HG02981 (cell line): ENCODE measurements around the gene GPHN.
"Not testable (repeated sequence)": the region's sequence is repeated elsewhere in the genome, so short reads cannot be mapped to it uniquely, and the experiment has no call there.

Experiments used
- ATAC-seq: cut with Tn5 transposase; IDR thresholded peaks from one replicate; pipeline ENCODE4 v1.9.1; 2021; ENCODE audit warnings: mild to moderate bottlenecking, moderate library complexity; ENCODE audit not compliant: unreplicated experiment

The GPHN gene

DNA sequence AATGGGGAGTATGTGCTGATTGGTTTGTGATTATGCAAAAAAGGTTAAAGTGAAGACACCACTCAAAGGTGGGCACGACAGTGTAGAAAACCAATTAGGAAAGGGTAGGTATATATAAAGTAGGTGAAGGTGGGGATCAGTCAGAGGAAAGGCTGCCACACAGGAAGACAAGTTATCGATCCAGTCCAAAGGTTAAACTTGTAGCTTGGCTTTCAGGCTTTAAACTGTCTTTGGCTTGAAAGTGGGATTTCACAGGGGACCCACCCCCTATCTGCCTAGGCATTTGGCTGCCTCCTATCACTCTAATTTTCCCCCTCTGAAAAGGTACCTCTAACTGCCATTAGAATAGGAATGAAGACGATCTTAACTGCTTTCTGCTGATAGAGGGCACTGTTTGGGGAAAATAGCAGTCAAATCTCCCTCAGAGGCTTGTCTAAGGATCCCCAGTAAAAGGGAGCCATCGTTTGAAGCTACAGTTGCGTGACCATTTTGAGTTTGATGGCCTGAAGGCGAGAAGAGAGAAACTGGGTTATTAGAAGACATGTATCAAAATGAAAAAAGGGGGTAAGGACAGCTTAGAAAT lies 250.2 kb downstream of the GPHN start:
- ATAC-seq, result no peak

DNA sequence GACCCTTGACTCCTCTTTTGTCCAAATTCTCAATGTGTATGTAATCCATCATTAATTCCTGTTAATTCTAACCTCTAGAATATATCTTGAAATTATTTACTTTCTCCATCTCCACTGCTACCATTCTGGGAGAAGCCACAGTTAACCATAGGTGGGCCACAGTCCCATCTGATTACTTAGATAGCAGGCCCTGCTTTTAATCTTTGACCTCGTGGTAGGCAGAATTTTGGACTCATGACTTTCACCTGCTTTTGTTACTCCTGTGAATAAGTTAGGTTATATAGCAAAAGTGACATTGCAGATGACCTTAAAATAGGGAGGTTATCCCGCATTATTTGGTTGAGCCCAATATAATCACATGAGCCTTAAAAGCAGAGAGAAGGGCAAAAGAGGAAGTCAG lies 264.2 kb downstream of the GPHN start:
- no peak for ATAC-seq

DNA sequence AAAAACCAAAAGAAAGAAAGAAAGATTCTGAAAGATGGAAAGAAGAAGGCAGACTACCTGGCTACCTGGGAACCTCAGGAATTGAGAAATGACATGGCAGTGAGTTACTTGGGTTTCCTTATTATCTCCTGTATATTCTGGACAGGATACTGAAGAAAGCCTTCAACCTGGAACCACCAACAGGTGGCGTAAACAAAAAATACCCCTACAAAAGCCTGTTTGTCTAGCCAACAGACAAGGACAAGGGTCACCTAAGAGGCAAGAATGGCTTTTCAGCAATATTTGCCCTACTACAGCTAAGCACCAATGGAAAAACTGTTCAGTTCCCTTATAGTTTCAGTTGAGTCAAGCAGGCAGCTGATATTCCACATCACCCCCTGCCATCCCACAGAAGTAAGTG lies 274.9 kb downstream of the GPHN start:
- ATAC-seq, result no peak

DNA sequence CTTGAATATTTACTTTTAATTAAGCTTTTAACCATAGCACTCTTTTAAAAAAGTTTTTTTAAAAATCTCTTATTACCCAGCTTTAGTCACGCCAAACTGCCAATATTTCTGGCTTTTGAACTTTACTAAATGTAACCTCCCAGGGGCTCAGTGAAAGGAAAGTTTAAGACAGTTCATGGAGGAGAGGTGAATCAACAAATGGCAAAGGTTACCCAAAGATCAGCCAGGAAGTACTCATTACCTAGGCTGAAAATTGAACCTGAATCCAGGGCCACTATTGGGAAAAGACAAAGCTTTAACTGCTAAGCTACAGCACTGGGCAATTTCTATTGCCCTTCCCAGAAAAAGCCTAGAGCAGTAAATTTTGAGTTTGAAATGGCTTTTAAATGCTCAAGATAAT lies 282.2 kb downstream of the GPHN start:
- ATAC-seq, result no peak

DNA sequence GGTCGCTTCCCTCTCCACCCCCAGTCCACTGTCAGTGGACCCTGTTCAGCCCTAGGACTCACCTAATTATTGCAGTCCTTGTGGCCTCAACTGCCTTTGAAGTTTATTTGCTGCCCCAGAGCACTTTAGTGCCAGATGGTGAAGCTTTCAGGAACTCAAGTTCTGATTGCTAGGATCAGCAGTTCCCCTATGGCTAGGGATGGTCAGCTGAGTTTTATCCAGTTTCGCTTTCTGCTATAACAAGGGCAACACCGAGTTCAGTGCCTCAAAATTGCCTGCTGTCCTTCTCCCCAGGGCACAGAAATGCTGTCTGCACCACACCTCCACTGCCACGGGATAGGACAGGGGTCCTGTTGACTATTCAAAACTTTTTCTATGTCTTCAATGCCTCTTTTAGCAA lies 295.0 kb downstream of the GPHN start:
- no peak for ATAC-seq

DNA sequence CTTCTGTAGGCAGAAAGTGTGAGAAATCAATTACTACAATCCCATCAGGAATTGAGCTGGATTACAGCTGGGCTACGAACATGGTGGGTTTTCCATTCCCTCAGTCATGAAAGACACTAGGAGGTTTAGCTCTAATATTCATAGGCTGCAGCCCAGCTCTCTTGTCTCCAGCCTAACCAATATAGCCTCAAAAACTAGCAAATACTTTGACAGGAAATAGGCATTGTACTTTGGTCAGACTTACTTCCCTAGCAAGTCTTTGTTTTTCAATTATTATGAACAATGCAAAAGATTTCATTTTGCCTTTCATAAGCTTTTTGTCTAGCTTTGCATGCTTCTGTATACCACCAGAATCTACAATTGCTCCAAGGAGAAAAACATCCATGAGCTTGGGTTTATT lies 296.2 kb downstream of the GPHN start:
- no peak for ATAC-seq

DNA sequence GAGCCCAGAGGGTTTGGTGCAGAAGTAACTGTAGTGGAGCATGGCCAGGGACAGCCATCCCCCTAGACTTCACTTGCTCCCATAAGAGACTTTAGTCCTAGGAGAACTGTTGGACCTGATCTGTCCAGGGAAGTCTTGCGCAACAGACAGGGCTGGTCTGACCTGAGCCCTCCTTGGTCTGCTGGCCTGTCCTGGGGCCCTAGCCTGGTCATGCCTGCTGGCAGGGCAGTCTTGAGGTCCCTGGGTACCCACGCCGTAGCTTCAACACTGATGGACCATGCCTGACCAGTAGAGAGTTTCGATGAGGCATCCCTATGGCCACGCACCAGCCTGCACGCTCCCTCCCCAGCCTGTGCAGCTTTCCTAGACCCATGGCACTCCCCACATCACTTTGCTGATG lies 305.7 kb downstream of the GPHN start:
- no peak for ATAC-seq

DNA sequence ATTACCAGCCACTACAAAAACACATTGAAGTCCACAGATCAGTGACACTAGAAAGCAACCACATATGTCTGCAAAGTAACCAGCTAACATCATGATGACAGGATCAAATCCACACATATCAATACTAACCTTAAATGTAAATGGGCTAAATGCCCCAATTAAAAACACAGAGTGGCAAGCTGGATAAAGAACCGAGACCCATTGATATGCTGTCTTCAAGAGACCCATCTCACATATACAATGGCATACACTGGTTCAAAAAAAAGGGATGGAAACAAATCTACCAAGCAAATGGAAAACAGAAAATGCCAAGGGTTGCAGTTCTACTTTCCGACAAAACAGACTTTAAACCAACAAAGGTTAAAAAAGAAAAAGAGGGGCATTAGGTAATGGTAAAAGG lies 307.7 kb downstream of the GPHN start:
- no peak for ATAC-seq

DNA sequence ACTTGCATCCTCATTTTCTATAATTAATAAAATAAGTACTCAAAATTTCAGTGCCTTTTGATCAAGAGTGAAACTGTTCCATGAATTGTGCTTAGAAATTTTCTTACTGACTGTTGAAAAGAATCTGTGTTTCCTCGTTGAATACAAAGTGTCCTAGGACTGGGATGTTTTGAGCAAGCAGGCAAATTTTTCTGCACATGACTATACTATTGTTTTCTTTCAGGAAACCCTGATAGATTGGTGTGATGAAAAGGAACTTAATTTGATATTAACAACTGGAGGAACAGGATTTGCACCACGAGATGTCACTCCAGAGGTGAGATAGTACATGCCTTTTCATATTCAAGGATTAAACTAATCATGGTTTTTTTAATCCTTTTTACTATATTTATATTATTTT lies 316.3 kb downstream of the GPHN start:
- no peak for ATAC-seq

DNA sequence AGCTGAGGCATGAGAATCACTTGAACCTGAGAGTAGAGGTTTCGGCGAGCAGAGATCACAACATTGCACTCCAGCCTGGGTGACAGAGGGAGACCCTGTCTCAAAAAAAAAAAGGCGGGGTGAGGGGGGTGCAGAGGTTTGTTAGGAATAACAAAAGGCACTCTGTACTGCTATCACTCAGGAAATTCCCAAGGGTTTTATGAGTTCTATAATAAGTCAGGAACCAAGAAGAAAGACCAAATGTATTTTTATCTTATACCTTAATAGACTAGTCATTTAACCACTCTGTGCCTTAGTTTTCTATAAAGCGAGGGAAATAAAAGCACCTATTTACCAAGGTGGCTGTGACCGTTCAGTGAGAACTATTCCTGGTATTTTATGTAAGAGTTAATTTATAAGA lies 319.2 kb downstream of the GPHN start:
- no peak for ATAC-seq

DNA sequence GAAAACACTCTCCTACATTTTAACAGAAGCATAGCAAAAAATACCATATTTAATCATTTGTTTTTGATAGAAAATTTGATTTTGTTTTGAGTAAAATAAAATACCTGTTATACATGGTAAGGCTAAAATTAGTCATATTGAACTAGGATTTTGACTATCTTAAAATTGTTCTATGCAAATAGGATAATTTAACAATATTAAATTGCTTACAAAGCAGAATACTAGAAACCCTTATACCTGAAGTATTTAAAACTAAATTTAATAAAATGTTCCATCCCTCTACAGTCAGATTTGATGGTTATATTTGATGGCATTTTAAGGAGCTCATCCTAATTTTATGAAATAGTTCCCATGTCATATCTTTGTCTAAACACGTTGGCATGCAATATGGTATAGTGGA lies 323.2 kb downstream of the GPHN start:
- no peak for ATAC-seq

DNA sequence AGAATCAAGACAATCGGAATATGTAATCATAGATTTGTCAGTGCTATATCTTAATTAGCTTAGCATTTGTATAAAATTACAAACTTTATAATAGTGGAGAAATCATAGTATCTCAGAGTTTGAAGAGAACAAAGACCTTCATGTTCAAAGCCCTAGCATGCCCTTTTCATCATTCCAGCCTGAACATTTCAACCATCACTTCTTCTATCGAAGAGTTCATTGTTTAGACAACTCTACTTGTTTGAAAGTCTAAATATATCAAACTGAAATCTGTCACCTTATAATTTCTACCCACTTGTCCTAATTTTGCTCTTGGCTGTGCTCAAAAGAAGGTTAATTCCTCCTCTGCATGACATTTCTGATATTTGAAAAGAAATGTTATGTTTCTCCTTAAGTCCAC lies 325.9 kb downstream of the GPHN start:
- no peak for ATAC-seq

DNA sequence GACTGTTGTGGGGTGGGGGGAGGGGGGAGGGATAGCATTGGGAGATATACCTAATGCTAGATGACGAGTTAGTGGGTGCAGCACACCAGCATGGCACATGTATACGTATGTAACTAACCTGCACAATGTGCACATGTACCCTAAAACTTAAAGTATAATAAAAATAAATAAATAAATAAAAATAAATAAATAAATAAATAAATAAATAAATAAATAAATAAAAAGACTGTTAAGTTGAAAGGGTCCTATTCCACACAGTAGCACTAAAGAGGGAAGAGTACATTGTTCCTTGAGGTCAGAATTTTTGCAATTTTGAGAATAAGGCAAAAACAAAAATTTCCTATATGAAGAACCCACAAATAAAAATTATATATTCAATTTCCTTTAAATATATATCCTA lies 329.5 kb downstream of the GPHN start:
- ATAC-seq, result not testable (repeated sequence)

DNA sequence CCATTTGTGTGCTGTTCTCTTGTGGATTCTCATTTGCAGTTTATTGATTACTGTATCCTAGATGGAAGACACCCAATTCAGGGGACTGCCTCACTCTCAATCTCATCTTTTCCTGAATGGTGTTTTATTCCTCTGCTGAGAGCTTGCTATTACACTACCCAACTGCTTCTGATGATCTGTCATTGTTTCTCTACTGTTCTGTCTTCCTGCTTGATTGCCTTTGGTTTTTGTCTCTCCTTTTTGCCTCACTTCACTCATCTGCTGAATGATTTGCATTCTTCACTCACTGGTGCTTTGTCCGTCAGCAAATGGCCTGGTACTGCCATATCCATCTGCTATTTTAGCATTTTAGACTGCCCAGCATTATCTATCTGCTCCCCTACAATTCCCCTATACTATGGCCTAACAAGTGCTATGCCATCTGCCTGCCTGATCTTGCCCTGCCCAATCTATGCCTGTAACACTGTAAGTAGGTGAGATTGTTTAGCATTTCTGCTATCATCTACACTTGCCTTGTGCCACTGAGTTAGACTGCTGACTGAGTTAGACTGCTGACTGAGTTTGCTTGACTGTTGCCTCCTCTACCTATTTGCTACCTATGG lies 335.1 kb downstream of the GPHN start:
- ATAC-seq, result no peak

DNA sequence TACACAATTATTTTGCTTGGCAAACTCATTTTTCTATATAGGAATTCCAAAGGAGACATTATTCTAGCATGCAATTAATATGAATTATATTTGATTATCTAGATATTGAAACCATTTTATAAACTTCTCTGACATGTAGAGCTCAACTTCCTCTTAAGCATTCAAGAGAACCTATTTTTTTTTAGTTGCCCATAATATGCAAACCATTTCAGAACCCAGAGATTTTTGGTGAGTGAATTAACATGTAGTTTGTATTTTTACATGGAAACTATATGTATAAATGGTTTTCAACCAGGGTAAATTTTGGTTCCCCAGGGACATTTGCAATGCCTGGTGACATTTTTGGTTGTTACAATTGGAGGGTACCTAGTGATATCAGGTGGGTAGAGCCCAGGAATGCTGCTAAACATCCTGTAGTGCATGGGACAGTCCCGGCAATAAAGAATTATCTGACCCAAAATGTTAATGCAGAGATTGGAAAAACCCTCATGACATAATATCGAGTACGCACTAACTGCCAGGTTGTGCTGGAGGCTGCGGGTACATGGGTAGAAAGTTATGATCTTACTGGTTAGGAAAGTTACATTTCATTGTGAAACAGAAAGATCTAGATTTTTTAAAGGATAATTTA lies 342.4 kb downstream of the GPHN start:
- ATAC-seq, result no peak

DNA sequence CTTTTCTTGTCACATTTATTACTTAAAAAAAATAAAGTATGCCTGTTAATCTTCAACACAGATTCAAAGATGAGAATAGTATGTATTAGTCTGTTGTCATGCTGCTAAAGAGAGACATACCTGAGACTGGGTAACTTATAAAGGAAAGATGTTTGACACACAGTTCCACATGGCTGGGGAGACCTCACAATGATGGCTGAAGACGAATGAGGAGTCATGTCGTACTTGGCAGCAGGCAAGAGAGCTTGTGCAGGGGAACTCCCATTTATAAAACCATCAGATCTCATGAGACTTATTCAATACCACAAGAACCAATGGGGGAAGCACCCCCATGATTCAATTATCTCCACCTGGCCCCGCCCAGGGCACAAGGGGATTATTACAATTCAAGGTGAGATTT lies 345.4 kb downstream of the GPHN start:
- ATAC-seq, result no peak

DNA sequence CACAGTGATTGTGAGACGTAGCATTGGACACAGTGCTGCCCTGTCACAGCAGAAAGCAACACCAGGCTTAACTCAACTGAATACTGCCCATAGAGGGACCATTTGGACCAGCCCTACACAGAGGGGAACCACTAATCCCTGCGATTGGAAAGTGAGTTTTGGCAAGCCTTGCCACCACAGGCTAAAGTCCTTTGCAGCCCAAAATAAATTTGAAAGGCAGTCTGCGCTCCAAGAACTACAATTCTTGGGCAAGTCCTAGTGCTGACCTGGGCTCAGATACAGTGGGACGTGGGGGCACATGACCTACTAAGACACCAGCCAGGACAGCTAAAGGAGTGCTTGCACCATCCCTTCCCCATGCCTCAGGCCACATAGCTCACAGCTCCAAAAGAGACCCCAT lies 349.9 kb downstream of the GPHN start:
- ATAC-seq, result no peak

DNA sequence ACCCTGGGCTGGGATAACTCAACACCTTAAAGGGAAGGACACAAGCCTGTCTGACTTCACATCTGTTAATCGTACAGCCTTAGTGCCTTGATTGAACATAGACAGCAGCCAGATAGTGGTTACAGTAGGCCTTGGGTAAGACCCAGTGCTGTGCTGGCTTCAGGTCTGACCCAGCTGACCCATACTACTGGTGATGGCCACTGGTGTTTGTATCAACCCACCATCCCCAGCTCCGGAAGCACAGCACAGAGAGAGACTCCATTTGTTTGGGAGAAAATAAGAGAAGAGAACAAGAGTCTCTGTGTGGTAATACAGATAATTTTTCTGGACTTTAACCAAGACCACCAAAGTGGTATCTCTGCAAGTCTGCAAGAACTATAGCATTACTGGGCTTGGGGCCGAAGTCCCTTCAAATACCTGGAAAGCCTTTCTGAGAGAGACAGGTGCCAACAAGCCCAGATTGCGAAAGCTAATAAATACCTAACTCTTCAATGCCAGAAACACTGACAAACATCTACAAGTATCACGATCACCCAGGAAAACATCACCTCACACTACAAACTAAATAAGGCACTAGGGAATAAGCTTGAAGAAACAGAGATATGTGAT lies 351.2 kb downstream of the GPHN start:
- no peak for ATAC-seq

DNA sequence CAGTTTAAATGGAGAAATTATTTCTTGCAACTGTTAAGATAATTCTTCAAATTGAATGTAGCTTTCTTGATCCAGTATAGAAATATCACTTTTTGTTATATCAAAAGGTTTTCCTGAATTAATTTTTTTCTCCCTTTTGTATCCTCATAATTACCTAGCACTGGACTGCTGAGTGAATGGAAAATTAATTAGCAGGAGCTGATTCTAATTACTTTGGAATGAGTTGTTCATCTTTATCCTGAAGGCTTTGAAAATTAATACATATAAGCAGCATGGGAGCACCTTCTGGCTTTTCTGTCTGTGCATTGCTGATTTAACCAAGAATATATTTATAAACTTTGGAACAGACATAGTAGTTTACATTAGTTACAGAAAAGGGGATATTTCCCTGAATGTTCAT lies 373.6 kb downstream of the GPHN start:
- no peak for ATAC-seq

DNA sequence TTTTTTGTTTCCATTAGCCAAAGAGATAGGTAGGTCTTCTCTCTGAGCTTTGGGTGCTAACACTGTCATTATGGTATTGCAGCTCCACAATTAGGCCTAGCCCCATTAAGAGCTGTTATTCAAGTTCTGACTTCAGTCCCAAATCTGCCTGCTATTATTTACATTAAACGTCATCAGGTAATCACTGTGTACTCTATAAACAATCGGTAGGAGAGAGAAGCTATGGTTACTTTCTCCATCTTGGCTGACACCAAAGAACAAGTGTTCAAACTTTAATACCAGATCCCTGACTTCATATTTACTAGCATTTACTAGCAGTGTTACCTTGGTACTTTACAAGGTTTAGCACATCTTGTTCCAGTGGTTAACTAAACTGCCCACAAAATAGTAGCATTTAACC lies 376.2 kb downstream of the GPHN start:
- no peak for ATAC-seq

DNA sequence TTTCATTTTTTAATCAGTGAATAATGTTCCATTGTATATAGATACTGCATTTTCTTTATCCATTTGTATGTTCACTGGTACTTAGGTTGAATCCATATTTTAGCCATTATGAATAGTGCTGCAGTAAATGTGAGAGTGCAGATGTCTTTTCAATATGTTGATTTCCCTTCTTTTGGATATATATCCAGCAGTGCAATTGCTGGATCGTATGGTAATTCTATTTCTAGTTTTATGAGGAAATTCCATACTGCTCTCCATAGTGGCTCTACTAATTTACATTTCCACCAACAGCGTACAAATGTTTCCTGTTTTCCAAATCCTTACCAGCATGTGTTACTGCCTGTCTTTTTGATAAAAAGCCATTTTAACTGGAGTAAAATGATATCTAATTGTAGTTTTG lies 392.8 kb downstream of the GPHN start:
- ATAC-seq, result no peak

DNA sequence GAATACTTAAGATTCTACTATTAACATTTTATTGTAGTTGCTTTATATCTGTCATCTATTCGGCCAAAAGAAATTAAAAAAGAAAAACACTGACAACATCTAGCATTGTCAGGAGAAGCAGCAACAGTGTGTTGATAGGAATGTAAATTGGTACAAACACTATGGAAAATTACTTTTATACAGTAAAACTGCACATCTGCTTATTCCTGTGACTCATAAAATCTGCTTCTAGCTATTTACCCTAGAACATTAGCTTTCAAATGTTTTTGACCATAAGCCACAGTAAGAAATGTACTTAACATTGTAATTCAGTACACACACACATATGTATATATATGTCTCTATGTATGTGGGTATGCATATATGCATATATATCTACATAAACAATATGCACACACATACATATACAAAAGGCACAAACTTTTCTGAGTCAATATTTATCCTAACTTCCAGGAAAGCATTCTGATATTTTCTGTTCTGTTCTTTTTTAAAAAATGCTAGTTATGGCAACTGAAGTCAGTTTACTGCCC lies 402.4 kb downstream of the GPHN start:
- no peak for ATAC-seq
